Retinal pigment epithelial cell (primary cell): Measurements from ENCODE around the gene HIVEP1.
"Not testable (repeated sequence)": the region's sequence is repeated elsewhere in the genome, so short reads cannot be mapped to it uniquely, and the experiment has no call there.

ENCODE experiments used
- DNase-seq: peaks from one replicate; pipeline ENCODE4 v3.0.0-alpha.2; 2010; ENCODE audit warnings: low read depth
- H3K4me3 ChIP-seq: 2 replicates; pipeline ENCODE4 v1.5.1; 2011; ENCODE audit warnings: mild to moderate bottlenecking, low read length, control low read depth, moderate library complexity
- TF ChIP-seq, protein P1 (sequence below): conservative IDR thresholded peaks from 2 replicates; pipeline ENCODE4 v1.5.1; 2011; ENCODE audit warnings: low read depth, low read length, control low read depth, inconsistent platforms

The HIVEP1 gene

GRCh38 chr6:12170351-12171092 is 158.4 kb downstream of the HIVEP1 start:
- TF ChIP-seq, protein P1, sequence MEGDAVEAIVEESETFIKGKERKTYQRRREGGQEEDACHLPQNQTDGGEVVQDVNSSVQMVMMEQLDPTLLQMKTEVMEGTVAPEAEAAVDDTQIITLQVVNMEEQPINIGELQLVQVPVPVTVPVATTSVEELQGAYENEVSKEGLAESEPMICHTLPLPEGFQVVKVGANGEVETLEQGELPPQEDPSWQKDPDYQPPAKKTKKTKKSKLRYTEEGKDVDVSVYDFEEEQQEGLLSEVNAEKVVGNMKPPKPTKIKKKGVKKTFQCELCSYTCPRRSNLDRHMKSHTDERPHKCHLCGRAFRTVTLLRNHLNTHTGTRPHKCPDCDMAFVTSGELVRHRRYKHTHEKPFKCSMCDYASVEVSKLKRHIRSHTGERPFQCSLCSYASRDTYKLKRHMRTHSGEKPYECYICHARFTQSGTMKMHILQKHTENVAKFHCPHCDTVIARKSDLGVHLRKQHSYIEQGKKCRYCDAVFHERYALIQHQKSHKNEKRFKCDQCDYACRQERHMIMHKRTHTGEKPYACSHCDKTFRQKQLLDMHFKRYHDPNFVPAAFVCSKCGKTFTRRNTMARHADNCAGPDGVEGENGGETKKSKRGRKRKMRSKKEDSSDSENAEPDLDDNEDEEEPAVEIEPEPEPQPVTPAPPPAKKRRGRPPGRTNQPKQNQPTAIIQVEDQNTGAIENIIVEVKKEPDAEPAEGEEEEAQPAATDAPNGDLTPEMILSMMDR = no peak
- DNase-seq = no peak
- no peak overlapping the region for H3K4me3 ChIP-seq

- TF ChIP-seq, protein P1 = no peak
- no peak overlapping the region for H3K4me3 ChIP-seq
- DNase-seq = no peak
These were observed 159.6 kb downstream of the HIVEP1 start for GRCh38 chr6:12171717-12172116.

- no peak overlapping the region for H3K4me3 ChIP-seq
- no peak for DNase-seq
- TF ChIP-seq, protein P1 = no peak
These were observed 160.5 kb downstream of the HIVEP1 start for GRCh38 chr6:12172572-12172971.

DNA sequence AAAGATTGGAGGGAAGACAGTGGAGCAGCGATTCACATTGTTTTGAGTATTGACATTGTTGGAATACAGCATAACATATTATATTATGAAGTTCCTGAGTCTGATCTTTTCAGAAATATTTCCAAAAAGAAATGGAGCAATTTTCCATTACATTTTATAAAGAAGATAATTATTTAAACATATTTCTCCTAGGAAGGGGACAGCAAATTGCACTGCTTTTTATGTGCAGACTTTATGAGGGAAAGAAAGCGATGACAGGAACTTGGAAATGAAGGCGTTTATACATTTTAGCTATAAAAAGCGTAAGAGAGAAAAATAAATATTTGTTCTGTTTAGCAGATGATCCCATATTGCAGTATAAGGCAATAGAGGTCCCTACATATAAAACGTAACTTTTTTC is 161.1 kb downstream of the HIVEP1 start:
- TF ChIP-seq, protein P1 = no peak
- no peak overlapping the region for H3K4me3 ChIP-seq
- no peak for DNase-seq

- DNase-seq = no peak
- TF ChIP-seq, protein P1 = no peak
- H3K4me3 ChIP-seq = no peak overlapping the region
These were observed 161.5 kb downstream of the HIVEP1 start for GRCh38 chr6:12173661-12174060.

DNA sequence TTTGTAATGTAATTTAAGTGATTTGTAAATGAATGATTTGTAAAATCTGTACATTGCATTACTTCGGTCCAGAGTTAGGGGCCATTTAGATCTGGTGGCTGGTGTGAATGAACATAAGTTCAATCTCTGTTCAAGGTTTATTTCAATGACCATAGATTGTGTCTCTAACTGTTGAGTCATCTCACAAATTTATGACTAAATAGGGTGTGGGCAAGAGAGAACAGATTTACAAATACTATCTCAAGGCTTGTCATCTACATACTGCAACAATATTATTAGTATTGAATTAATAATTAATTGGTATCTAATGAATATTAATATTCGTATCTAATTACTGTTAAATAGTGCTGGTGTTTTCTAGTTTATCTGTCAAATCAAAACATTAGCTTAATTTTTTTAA is 162.8 kb downstream of the HIVEP1 start:
- DNase-seq = no peak
- no peak overlapping the region for H3K4me3 ChIP-seq
- TF ChIP-seq, protein P1 = no peak

- TF ChIP-seq, protein P1 = no peak
- H3K4me3 ChIP-seq = no peak overlapping the region
- DNase-seq = no peak
These were observed 163.5 kb downstream of the HIVEP1 start for GRCh38 chr6:12175626-12176025.

GRCh38 chr6:12176782-12177181 is 164.7 kb downstream of the HIVEP1 start:
- not testable (repeated sequence) for DNase-seq, H3K4me3 ChIP-seq
